Keratinocyte (primary cell): ENCODE measurements around the gene KRTAP24-1. TPM values are rescaled to one million over a fixed set of nuclear protein-coding genes. Genes with fewer than 3 reads are reported as not detected.

ENCODE experiments used
- DNase-seq: peaks from one replicate; pipeline ENCODE4 v3.0.0-alpha.2; 2011; ENCODE audit warnings: low read depth, missing footprints, low spot score
- FAIRE-seq: peaks from 2 replicates; lab custom pipeline; 2011; peaks lifted over from hg19 to GRCh38; lab: Jason Lieb, UNC
- H2AFZ ChIP-seq: 2 replicates; pipeline ENCODE4 v1.6.0; 2012; ENCODE audit warnings: low read length, control low read depth, inconsistent platforms; ENCODE audit not compliant: control insufficient read depth
- H3K27ac ChIP-seq: 2 replicates; pipeline ENCODE4 v1.5.1; 2011; ENCODE audit warnings: low read length; ENCODE audit not compliant: control insufficient read depth, insufficient read depth
- H3K27me3 ChIP-seq: 3 replicates; pipeline ENCODE4 v1.6.0; 2011; ENCODE audit warnings: low read length; ENCODE audit not compliant: control insufficient read depth, insufficient read depth; ENCODE audit errors: extremely low read depth
- H3K36me3 ChIP-seq, 2 experiments: 2 replicates in 1 of 2; 3 replicates in 1 of 2; pipeline ENCODE4 v1.5.1; 2011; ENCODE audit warnings: low read length in 2 of 2, mild to moderate bottlenecking in 1 of 2; ENCODE audit not compliant: control insufficient read depth in 2 of 2, insufficient read depth in 2 of 2; ENCODE audit errors: extremely low read depth in 1 of 2
- H3K4me1 ChIP-seq: 3 replicates; pipeline ENCODE4 v1.5.1; 2011; ENCODE audit warnings: low read length; ENCODE audit not compliant: control insufficient read depth, insufficient read depth; ENCODE audit errors: extremely low read depth
- H3K4me2 ChIP-seq: 3 replicates; pipeline ENCODE4 v1.6.0; 2011; ENCODE audit warnings: low read depth, low read length; ENCODE audit not compliant: control insufficient read depth, insufficient read depth; ENCODE audit errors: extremely low read depth
- H3K4me3 ChIP-seq, 3 experiments: fragments of 200-600 bp in 1 of 3; sonication (generic) in 1 of 3; 2 replicates in 2 of 3; 3 replicates in 1 of 3; pipeline ENCODE4 v1.5.1; 2011 to 2016; ENCODE audit warnings: low read length in 3 of 3, mild to moderate bottlenecking in 3 of 3, control low read depth in 2 of 3, inconsistent platforms in 1 of 3, low read depth in 1 of 3, mixed read lengths in 1 of 3, mixed run types in 1 of 3, moderate library complexity in 1 of 3; ENCODE audit not compliant: control insufficient read depth in 2 of 3, insufficient read depth in 2 of 3; ENCODE audit errors: extremely low read depth in 1 of 3
- H3K79me2 ChIP-seq: 2 replicates; pipeline ENCODE4 v1.6.0; 2012; ENCODE audit warnings: low read length; ENCODE audit not compliant: control insufficient read depth, insufficient read depth
- H3K9ac ChIP-seq: 3 replicates; pipeline ENCODE4 v1.6.0; 2011; ENCODE audit warnings: low read length; ENCODE audit not compliant: control insufficient read depth, insufficient read depth; ENCODE audit errors: extremely low read depth
- H3K9me1 ChIP-seq: 3 replicates; pipeline ENCODE4 v1.6.0; 2011; ENCODE audit warnings: low read length; ENCODE audit not compliant: control insufficient read depth, insufficient read depth; ENCODE audit errors: extremely low read depth
- H3K9me3 ChIP-seq: 2 replicates; pipeline ENCODE4 v1.5.1; 2012; ENCODE audit warnings: low read depth, low read length; ENCODE audit not compliant: control insufficient read depth
- H4K20me1 ChIP-seq: 3 replicates; pipeline ENCODE4 v1.6.0; 2011; ENCODE audit warnings: low read length; ENCODE audit not compliant: control insufficient read depth, insufficient read depth; ENCODE audit errors: extremely low read depth
- CTCF ChIP-seq, 3 experiments: IDR thresholded peaks in 1 of 3; conservative IDR thresholded peaks in 1 of 3; optimal IDR thresholded peaks in 1 of 3; 2 replicates in 2 of 3; 3 replicates in 1 of 3; pipeline versions ENCODE3 to v1.5.1; 2011; ENCODE audit warnings: low read length in 3 of 3, mild to moderate bottlenecking in 3 of 3, moderate library complexity in 2 of 3, control low read depth in 1 of 3, inconsistent platforms in 1 of 3; ENCODE audit not compliant: insufficient read depth in 2 of 3; ENCODE audit errors: extremely low read depth in 1 of 3
- EZH2 ChIP-seq: IDR thresholded peaks from one replicate; pipeline ENCODE4 v1.6.1; 2012; ENCODE audit warnings: inconsistent platforms, mild to moderate bottlenecking, low read length, moderate library complexity
- dilution Hi-C: fragments of 300-500 bp; cut with MboI; formaldehyde crosslinking; loops from one replicate; pipeline ENCODE4 v1.7.0; 2020; ENCODE audit warnings: low sequenced_read_pairs; ENCODE audit not compliant: extremely low pct_ligation_motif_present
- polyA plus RNA-seq, 5 experiments: library from polyadenylated mRNA; depleted of rRNA in 3 of 5; stranded (reverse) in 3 of 5; stranded (forward) in 1 of 5; unstranded in 1 of 5; fragments of >200 nt; gene quantifications; 1 replicate in 1 of 5; 2 replicates in 3 of 5; 3 replicates in 1 of 5; pipeline versions ENCODE4 v1.2.1 to v1.2.3, GENCODE V29; 2011 to 2012; ENCODE audit warnings: missing spikeins in 2 of 5, low read depth in 1 of 5, low replicate concordance in 1 of 5

Gene KRTAP24-1
- polyA plus RNA-seq, 1 donor (not counting 4 experiments of a cell fraction or from before 2014, with no cell fraction given) = not detected

GRCh38 chr21:30257773-30258172 is 25.0 kb downstream of the KRTAP24-1 start:
- dilution Hi-C loops = no loop called here
- Histone ChIP-seq H2AFZ (no peak overlapping the region), H3K4me1 (peaks cover 6% of the 10 kb centered on the region), H3K27me3 (no peaks in the 10 kb centered on the region), H3K4me2 (no peak overlapping the region), H3K36me3 (no peaks in the 10 kb centered on the region), H3K27ac (no peak overlapping the region), H4K20me1 (no peaks in the 10 kb centered on the region), H3K9me3 (no peaks in the 10 kb centered on the region), H3K9ac (no peak overlapping the region), H3K9me1 (no peaks in the 10 kb centered on the region), H3K79me2 (no peaks in the 10 kb centered on the region), H3K4me3 (no peak overlapping the region)
- no peak for TF ChIP-seq EZH2
- peak; percentile 54 to 73 (median 55) for TF ChIP-seq CTCF (optimal IDR thresholded peaks at IDR 0.05 in 1 of 3, IDR thresholded peaks at IDR 0.05 in 1 of 3, conservative IDR thresholded peaks at IDR 0.05 in 1 of 3; ENCODE audit: extremely low read depth in 1 of 3, insufficient read depth in 2 of 3, low read length in 3 of 3)
- DNase-seq (no peak), FAIRE-seq (peak; percentile 86)

- Histone ChIP-seq H3K9ac (no peak overlapping the region), H2AFZ (peak overlapping the region; percentile 16), H3K4me2 (no peak overlapping the region), H3K27ac (peak overlapping the region; percentile 10), H3K27me3 (no peaks in the 10 kb centered on the region), H3K4me1 (peaks cover 6% of the 10 kb centered on the region), H3K79me2 (no peaks in the 10 kb centered on the region), H3K9me1 (no peaks in the 10 kb centered on the region), H4K20me1 (no peaks in the 10 kb centered on the region), H3K4me3 (no peak overlapping the region), H3K9me3 (no peaks in the 10 kb centered on the region), H3K36me3 (no peaks in the 10 kb centered on the region)
- no peak for FAIRE-seq
- no peak for DNase-seq
- no peak for TF ChIP-seq CTCF (optimal IDR thresholded peaks at IDR 0.05 in 1 of 3, IDR thresholded peaks at IDR 0.05 in 1 of 3, conservative IDR thresholded peaks at IDR 0.05 in 1 of 3; ENCODE audit: extremely low read depth in 1 of 3, insufficient read depth in 2 of 3, low read length in 3 of 3)
- TF ChIP-seq EZH2 = no peak
- dilution Hi-C loops = no loop called here
Observed at GRCh38 chr21:30256100-30256499, 26.6 kb downstream of the KRTAP24-1 start.
